Naive thymus-derived CD8-positive, alpha-beta T cell (primary cell): Measurements from ENCODE around the gene SCIN. TPM values are rescaled to one million over a fixed set of nuclear protein-coding genes. Genes with fewer than 3 reads are reported as not detected.

Experiments used
- ATAC-seq, 2 donors: fragments of 150-1000 bp; cut with Tn5 transposase in 1 of 2; sonication (Bioruptor Pico), chemical (Tn5 transposase) in 1 of 2; 1 replicate in 1 of 2; 2 replicates in 1 of 2; pipeline ENCODE4 v1.10.0; 2021; ENCODE audit warnings: mild to moderate bottlenecking in 2 of 2, moderate library complexity in 2 of 2
- POLR2A ChIA-PET: fragments of 350-600 bp; sonication (Branson Sonifier 250); formaldehyde crosslinking; loops from one replicate; lab custom pipeline; 2021; ENCODE audit warnings: antibody characterized with exemption; lab: Charles Lee
- DNase-seq, 10 donors: peaks; one replicate each; pipeline versions ENCODE4 v3.0.0 to v3.0.0-alpha.2; 2020 to 2022
- H3K27ac Mint-ChIP-seq, 10 donors: one replicate each; pipeline ENCODE4 v1.8.0; 2020 to 2022; ENCODE audit warnings: mild to moderate bottlenecking in 10 of 10, mixed read lengths in 10 of 10, moderate library complexity in 4 of 10, inconsistent platforms in 1 of 10
- H3K27me3 Mint-ChIP-seq, 5 donors: one replicate each; pipeline ENCODE4 v1.8.0; 2021 to 2022; ENCODE audit warnings: mixed read lengths in 5 of 5
- H3K36me3 Mint-ChIP-seq, 3 donors: one replicate each; pipeline ENCODE4 v1.8.0; 2020 to 2022; ENCODE audit warnings: mixed read lengths in 3 of 3, mild to moderate bottlenecking in 2 of 3, inconsistent platforms in 1 of 3
- H3K4me1 Mint-ChIP-seq, 4 donors: one replicate each; pipeline ENCODE4 v1.8.0; 2021 to 2022; ENCODE audit warnings: mixed read lengths in 4 of 4
- H3K4me3 Mint-ChIP-seq, 10 donors: one replicate each; pipeline ENCODE4 v1.8.0; 2020 to 2022; ENCODE audit warnings: mild to moderate bottlenecking in 10 of 10, mixed read lengths in 10 of 10, moderate library complexity in 6 of 10, inconsistent platforms in 1 of 10
- H3K9me3 Mint-ChIP-seq, 9 donors: one replicate each; pipeline ENCODE4 v1.8.0; 2020 to 2022; ENCODE audit warnings: mixed read lengths in 9 of 9, mild to moderate bottlenecking in 3 of 9, inconsistent platforms in 1 of 9, moderate library complexity in 1 of 9
- polyA plus RNA-seq, 3 donors: library from polyadenylated mRNA; unstranded; fragments of 300-500 nt; fragmentation: Illumina TruSeq; gene quantifications; one replicate each; pipeline ENCODE4 v1.2.3, GENCODE V29; 2021
- total RNA-seq, 8 experiments: library from RNA in 2 of 8; stranded (reverse) in 2 of 8; gene quantifications; one replicate each; pipeline ENCODE4 v1.2.3 and lab custom pipeline; 2021 to 2026

SCIN gene
- total and polyA plus RNA-seq, 5 experiments from 2014 or later: 0.10 to 0.41 (median 0.38) TPM; not detected in 2

DNA sequence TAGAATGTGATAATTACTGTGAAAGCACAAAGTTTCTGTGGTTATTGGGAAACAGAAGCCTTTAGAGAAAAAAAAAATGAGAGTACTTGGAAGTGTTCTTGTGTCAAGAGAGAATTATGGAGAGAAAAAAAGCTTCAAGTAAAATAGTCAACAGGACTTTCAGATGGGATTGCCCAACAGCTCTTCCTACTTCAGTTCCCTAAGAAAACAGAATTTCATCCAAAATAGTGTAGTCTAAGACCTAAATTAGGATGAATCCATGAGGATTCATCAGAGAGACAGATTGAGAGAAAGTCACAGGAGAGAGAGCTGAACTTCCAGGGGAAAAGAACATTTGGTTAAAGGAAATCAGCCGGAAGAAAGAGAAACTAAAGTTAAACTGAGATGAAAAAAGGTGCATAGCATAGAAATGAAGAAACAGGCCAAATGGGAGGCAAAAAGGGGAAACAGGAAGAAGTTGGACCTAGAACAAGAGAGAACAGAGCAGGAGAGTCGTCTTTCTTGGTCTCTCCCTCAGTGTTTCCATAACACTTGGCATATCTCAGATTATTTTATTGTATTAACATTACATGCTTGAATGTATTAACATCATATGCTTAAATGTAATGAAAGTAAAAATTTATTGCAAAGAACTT is 2.5 kb downstream of the SCIN start:
- ATAC-seq: no peak
- H3K4me1 Mint-ChIP-seq: peaks cover 6 to 21% (median 14%) of the 10 kb centered on the region in 4 donors
- DNase-seq: no peak
- H3K27me3 Mint-ChIP-seq: peaks cover 26 to 71% (median 37%) of the 10 kb centered on the region in 5 donors
- H3K27ac Mint-ChIP-seq: no peak overlapping the region
- H3K4me3 Mint-ChIP-seq: no peak overlapping the region
- POLR2A ChIA-PET: no interaction called here
- H3K36me3 Mint-ChIP-seq: no peaks in the 10 kb centered on the region
- no peaks in the 10 kb centered on the region for H3K9me3 Mint-ChIP-seq

DNA sequence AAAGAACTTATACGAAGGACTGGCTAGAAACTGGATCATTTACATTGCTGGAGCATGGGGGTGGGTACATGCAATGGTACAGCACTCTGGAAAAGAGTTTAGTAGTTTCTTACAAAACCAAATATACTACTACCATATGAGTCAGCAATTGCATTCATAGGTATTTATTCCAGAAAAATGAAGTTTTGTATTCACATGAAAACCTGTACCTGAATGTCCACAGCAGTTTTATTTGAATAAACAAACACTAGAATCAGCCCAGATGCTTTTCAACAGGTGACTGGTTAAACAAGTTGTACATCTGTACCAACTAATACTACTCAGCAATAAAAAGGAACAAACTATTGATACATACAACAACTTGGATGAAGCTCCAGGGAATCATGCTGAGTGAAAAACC is 3.4 kb downstream of the SCIN start:
- no peak overlapping the region for H3K4me3 Mint-ChIP-seq
- H3K9me3 Mint-ChIP-seq: no peaks in the 10 kb centered on the region
- ATAC-seq (no peak), DNase-seq (no peak)
- no peak overlapping the region for H3K27ac Mint-ChIP-seq
- H3K27me3 Mint-ChIP-seq: peaks cover 21 to 66% (median 32%) of the 10 kb centered on the region in 5 donors
- POLR2A ChIA-PET: no interaction called here
- H3K36me3 Mint-ChIP-seq: no peaks in the 10 kb centered on the region
- peaks cover 6 to 21% (median 14%) of the 10 kb centered on the region in 4 donors for H3K4me1 Mint-ChIP-seq

DNA sequence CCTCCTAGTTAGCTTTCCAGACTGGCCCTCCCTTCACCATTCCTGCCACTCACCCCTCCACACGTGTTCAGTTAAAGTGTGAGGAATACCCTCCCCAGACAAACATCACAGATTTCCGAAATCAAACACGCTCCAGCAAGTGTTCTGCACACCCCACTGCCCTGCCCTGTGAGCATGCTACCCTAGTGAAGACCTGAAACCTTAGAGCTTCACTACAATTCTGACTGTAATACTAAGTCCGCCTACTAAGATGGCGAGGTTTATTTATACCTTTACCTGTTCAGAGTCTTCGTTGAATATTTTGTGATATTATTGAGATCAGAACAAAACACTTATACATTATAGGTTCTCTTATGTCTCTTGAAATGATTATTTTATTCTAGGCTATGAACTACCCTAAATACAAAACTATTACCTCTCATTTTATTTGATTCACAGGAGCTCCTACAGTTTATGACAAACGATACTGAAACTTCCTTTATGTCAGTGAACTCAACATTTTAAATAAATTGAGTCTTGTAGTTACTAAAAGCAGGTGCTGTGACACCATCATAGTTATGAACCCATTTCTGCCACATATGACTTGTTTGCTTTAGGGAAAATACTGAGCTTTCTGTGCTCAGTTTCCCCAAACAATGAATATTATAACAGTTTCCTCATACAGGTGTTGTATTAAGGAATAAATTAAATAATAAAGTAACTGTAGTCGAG is 8.6 kb downstream of the SCIN start:
- Mint-ChIP-seq H3K9me3 (no peaks in the 10 kb centered on the region), H3K4me3 (no peak overlapping the region), H3K27me3 (peaks cover 0 to 20% (median 10%) of the 10 kb centered on the region in 5 donors), H3K36me3 (no peaks in the 10 kb centered on the region), H3K4me1 (no peaks in the 10 kb centered on the region), H3K27ac (peak overlapping the region in 1 of 10 donors; percentile 0)
- DNase-seq (no peak), ATAC-seq (no peak)
- POLR2A ChIA-PET: no interaction called here

DNA sequence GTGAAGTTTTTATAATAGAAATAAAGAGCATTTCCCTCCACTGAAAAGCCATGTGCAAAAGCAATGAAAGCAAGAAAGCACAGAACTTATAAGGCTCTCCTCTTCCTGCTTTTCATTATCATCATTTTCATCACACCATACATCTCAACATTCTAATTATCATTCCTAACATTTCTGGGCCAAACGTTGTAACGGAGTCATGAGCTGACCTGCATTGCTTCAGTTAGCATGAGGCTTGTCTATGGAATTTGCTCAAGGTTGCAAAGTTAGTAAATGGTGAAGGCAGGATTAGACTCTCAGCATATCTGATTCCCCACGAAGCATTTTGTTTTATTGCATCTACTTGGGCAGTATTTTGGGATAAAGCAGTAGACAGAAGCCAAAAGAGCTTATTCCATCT is 11.4 kb downstream of the SCIN start:
- Mint-ChIP-seq H3K9me3 (no peaks in the 10 kb centered on the region), H3K4me3 (no peak overlapping the region), H3K4me1 (no peaks in the 10 kb centered on the region), H3K27ac (no peak overlapping the region), H3K36me3 (no peaks in the 10 kb centered on the region), H3K27me3 (peaks cover 8 to 24% (median 13%) of the 10 kb centered on the region in 5 donors)
- POLR2A ChIA-PET: no interaction called here
- ATAC-seq (no peak), DNase-seq (no peak)

DNA sequence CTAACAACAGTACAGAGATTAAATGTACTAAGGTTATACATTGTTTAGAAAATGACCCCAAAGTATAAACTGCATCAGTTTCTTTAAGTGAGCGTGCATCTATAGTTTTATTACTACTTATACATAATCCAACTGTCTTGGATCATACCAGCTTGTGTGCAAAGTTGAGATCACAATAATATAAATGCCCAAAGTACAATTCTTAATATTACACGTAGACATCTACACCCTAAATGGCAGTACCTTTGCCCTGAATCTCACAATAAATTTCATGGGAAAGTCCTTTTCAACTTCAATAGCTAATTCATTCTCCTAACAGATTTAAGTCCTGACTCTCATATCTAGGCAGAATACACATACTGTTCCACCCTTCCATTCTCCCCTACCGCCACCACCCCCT is 11.8 kb downstream of the SCIN start:
- H3K27me3 Mint-ChIP-seq: peaks cover 8 to 24% (median 13%) of the 10 kb centered on the region in 5 donors
- no peaks in the 10 kb centered on the region for H3K9me3 Mint-ChIP-seq
- no peak for DNase-seq
- no peak for ATAC-seq
- no peak overlapping the region for H3K4me3 Mint-ChIP-seq
- H3K36me3 Mint-ChIP-seq: no peaks in the 10 kb centered on the region
- POLR2A ChIA-PET: no interaction called here
- no peak overlapping the region for H3K27ac Mint-ChIP-seq
- H3K4me1 Mint-ChIP-seq: no peaks in the 10 kb centered on the region

DNA sequence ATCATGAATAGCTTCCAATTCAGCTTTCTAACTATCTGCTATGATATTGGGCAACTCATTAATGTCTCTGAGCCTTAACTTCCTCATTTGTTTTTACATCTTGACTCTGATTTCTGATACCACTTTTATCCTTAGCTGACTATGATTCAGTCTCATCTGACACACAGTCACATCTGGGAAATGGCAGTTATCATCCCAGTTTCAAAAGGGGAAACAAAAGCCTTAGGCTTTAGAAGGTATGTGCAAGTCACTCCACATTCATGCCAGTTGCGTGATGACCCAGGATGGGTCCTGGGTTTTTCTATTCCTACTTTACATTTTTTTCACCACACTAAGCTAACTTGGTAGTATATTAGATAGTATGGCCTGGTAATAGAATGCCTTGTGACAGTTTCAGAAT is 12.7 kb downstream of the SCIN start:
- no peak for DNase-seq
- no peaks in the 10 kb centered on the region for H3K4me1 Mint-ChIP-seq
- POLR2A ChIA-PET: no interaction called here
- H3K4me3 Mint-ChIP-seq: no peak overlapping the region
- no peak overlapping the region for H3K27ac Mint-ChIP-seq
- ATAC-seq: no peak
- H3K36me3 Mint-ChIP-seq: no peaks in the 10 kb centered on the region
- no peaks in the 10 kb centered on the region for H3K9me3 Mint-ChIP-seq
- H3K27me3 Mint-ChIP-seq: peaks cover 8 to 24% (median 13%) of the 10 kb centered on the region in 5 donors

DNA sequence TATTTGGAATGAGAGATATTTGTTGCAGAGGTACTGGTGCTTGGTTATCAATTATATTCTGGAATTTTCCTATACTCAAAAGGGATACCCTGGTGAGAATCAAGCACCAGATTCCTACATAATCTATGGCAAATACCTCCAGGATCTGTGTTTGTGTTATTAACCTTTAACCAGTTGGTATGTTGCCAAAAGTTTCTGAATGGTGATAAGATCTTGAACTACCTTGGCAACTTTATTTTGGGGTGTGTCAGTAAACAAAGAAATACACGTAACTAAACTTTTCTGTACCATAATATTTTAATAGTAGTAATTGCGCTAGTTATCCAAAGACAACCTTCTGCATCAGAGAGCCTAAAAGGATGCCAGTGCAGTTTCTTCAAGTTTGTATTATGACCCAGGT is 13.4 kb downstream of the SCIN start:
- H3K9me3 Mint-ChIP-seq: no peaks in the 10 kb centered on the region
- no peak overlapping the region for H3K27ac Mint-ChIP-seq
- H3K4me3 Mint-ChIP-seq: no peak overlapping the region
- peaks cover 8 to 22% (median 13%) of the 10 kb centered on the region in 5 donors for H3K27me3 Mint-ChIP-seq
- ATAC-seq (no peak), DNase-seq (no peak)
- H3K36me3 Mint-ChIP-seq: no peaks in the 10 kb centered on the region
- H3K4me1 Mint-ChIP-seq: no peaks in the 10 kb centered on the region
- POLR2A ChIA-PET: no interaction called here

DNA sequence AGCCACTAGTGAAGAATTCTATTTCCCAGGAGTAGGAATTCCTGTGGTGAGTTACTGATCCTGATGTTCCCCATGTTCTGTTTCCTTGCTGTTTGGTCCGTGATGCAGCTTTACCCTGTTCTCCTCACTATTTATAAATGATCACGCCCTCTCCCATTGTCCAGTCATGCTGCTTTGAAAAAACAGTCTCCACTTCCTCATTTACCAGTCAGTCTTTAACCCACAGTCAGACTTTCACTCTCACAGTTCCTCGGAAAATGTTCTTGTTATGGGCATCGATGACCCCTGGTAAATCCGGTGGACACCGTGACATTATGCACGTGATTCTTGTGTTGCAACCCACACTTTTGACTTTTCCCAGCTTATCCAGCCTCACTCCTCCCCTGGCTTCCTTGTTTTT is 14.4 kb downstream of the SCIN start:
- H3K27ac Mint-ChIP-seq: no peak overlapping the region

DNA sequence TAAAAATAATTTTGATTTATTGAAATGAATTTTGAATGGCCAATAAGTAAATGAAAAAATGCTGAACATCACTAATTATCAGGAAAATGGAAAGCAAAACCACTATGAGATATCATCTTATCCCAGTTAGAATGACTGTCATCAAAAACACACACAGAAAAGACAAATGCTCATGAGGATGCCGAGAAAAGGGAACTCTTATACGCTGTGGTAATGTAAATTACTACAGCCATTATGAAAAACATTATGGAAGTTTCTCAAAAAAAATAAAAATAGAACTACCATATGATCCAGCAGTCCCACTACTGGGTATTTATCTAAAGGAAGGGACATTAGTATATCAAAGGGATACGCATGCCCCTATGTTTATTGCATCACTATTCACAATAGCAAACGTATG is 15.8 kb downstream of the SCIN start:
- Mint-ChIP-seq H3K4me1 (no peaks in the 10 kb centered on the region), H3K27ac (no peak overlapping the region), H3K4me3 (no peak overlapping the region), H3K36me3 (no peaks in the 10 kb centered on the region), H3K9me3 (no peaks in the 10 kb centered on the region), H3K27me3 (peaks cover 6 to 16% (median 13%) of the 10 kb centered on the region in 5 donors)
- POLR2A ChIA-PET: no interaction called here
- DNase-seq (no peak), ATAC-seq (no peak)

More for the DNA sequence above, 14.4 kb downstream of the SCIN start:
- no peak for ATAC-seq
- Mint-ChIP-seq H3K4me3 (no peak overlapping the region), H3K9me3 (no peaks in the 10 kb centered on the region), H3K27me3 (peaks cover 8 to 22% (median 13%) of the 10 kb centered on the region in 5 donors), H3K36me3 (no peaks in the 10 kb centered on the region), H3K4me1 (no peaks in the 10 kb centered on the region)
- POLR2A ChIA-PET: no interaction called here
- DNase-seq: no peak

DNA sequence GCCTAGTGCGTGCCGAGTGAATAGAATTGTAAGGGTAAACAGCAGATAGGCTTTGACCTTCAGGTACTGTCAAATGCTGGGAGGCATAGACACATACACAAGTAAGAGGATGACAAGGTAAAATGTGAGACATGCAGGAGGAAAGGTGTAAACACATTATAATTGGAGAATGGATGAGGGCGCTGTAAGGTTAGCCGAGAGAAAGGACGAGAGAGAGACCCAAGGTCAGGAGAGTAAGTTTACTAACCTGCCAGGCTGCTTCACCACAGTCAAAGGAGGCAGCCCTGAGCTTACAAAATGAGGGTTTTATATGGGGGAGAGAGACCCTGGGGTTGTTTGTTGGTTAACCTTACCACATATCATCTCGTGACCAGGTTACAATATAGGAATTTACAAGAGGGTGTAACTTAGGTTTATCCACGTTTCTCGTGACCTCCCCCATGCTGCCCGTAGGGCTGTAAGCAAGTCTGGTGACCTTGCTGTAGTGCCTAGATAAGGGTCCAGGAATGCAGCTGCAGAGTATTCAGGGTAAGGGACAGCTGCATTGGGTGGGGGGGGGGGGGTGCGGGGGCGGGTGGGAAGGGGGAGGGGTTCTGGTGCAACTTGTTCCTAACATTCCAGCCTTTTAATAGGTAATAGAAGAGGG is 17.9 kb downstream of the SCIN start:
- H3K36me3 Mint-ChIP-seq: no peaks in the 10 kb centered on the region
- POLR2A ChIA-PET: no interaction called here
- H3K4me1 Mint-ChIP-seq: no peaks in the 10 kb centered on the region
- DNase-seq (no peak), ATAC-seq (no peak)
- H3K27me3 Mint-ChIP-seq: peaks cover 6 to 16% (median 11%) of the 10 kb centered on the region in 5 donors
- no peak overlapping the region for H3K4me3 Mint-ChIP-seq
- H3K9me3 Mint-ChIP-seq: no peaks in the 10 kb centered on the region
- H3K27ac Mint-ChIP-seq: no peak overlapping the region

DNA sequence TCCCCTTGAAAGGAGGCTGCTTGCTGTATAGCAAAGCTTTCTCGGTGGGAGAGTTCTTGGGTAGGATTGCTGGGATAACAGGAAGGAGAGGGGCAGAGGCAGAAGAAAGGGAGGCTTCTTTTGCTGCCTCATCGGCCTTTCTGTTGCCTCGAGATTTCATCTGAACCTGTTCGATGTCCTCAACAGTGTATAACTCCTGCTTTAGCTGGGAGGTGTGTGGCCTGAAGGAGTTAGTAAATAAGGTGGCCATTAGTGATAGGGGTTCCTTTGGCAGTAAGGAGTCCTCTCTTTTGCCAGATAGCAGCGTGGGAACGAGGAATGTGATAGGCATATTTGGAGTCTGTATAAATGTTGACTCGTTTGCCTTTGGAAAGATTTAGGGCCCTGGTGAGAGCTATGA is 20.0 kb downstream of the SCIN start:
- no peak for ATAC-seq
- no peak overlapping the region for H3K27ac Mint-ChIP-seq
- DNase-seq: no peak
- POLR2A ChIA-PET: no interaction called here
- no peaks in the 10 kb centered on the region for H3K4me1 Mint-ChIP-seq
- peaks cover 2 to 21% (median 7%) of the 10 kb centered on the region in 5 donors for H3K27me3 Mint-ChIP-seq
- no peaks in the 10 kb centered on the region for H3K36me3 Mint-ChIP-seq
- H3K9me3 Mint-ChIP-seq: peaks cover 0 to 11% (median 0%) of the 10 kb centered on the region in 9 donors
- H3K4me3 Mint-ChIP-seq: no peak overlapping the region

DNA sequence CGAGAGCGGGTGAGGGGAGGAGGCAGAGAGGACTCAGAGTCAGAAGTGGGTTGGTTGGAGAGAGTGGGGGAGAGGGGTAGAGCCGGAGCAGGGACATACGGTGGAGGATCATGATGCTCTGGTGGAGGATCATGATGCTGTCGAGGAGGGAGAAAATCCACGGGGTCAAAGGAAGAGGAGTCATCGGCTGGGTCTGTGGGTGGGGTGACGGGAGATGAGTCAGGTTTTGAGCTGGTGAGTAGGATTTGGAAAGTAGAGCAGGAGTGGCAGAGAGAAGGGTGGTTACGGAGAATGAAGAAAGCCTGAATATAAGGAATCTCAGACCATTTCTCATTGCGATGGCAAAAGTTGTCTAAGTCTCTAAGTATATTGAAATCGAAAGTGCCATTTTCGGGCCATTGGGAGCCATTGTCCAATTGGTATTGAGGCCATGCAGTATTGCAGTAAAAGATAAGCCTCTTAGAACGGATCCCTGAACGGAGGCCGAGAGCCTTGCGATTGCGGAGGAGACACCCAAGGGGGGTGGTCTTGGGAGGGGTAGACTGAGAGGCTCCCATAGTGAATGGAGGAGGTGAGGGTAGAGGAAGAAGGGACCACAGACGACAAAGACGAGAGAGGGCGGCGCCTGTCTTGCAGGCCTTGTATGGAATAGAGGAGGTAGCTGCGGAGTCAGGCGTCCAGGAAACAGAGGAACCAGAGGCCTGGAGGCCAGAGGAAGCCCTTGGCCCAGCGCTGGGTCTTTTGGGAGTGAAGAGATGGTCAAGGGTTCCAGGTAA is 23.8 kb downstream of the SCIN start:
- DNase-seq: no peak

More for the DNA sequence above, 23.8 kb downstream of the SCIN start:
- Mint-ChIP-seq H3K4me3 (no peak overlapping the region), H3K27ac (no peak overlapping the region), H3K27me3 (peaks cover 0 to 13% (median 0%) of the 10 kb centered on the region in 5 donors), H3K9me3 (peaks cover 0 to 11% (median 0%) of the 10 kb centered on the region in 9 donors), H3K36me3 (no peaks in the 10 kb centered on the region), H3K4me1 (no peaks in the 10 kb centered on the region)
- no peak for ATAC-seq
- POLR2A ChIA-PET: no interaction called here
